ENCODE measurements around the gene RFC2.

RFC2 gene

GRCh38 chr7:74254129-74254857, at the start of gene RFC2:
Gene RFC2, minus strand, starts transcription at chr7:74254399. Its CDS starts 16 bp downstream, at chr7:74254383.
- DNase-seq = peak; percentile 99

GRCh38 chr7:74302745-74303221, 48.6 kb upstream of the RFC2 start:
- DNase-seq = no peak

- no peak for DNase-seq
Observed at GRCh38 chr7:74300926-74301325, 46.7 kb upstream of the RFC2 start.

- no peak for DNase-seq
Observed at GRCh38 chr7:74299401-74299800, 45.2 kb upstream of the RFC2 start.

GRCh38 chr7:74297516-74298233, 43.5 kb upstream of the RFC2 start:
- DNase-seq = no peak

- DNase-seq = no peak
Observed at GRCh38 chr7:74294191-74294998, 40.2 kb upstream of the RFC2 start.

GRCh38 chr7:74293577-74293908, 39.3 kb upstream of the RFC2 start:
- no peak for DNase-seq

GRCh38 chr7:74292757-74293576, 38.8 kb upstream of the RFC2 start:
- no peak for DNase-seq

GRCh38 chr7:74291535-74291934, 37.3 kb upstream of the RFC2 start:
- DNase-seq = no peak

- DNase-seq = no peak
Observed at GRCh38 chr7:74290981-74291441, 36.8 kb upstream of the RFC2 start.

GRCh38 chr7:74290553-74290950, 36.4 kb upstream of the RFC2 start:
- DNase-seq = no peak

GRCh38 chr7:74289659-74290552, 35.7 kb upstream of the RFC2 start:
- no peak for DNase-seq

GRCh38 chr7:74289018-74289658, 34.9 kb upstream of the RFC2 start, which contains the start of gene CLIP2:
Gene CLIP2, plus strand, starts transcription at chr7:74289407. Its CDS starts 28,140 bp downstream, at chr7:74317547.
- peak; percentile 51 for DNase-seq

GRCh38 chr7:74288034-74288881, 34.1 kb upstream of the RFC2 start:
- peak; percentile 64 for DNase-seq

- DNase-seq = no peak
Observed at GRCh38 chr7:74287303-74288033, 33.3 kb upstream of the RFC2 start.

GRCh38 chr7:74286131-74286530, 31.9 kb upstream of the RFC2 start:
- DNase-seq = no peak

- no peak for DNase-seq
Observed at GRCh38 chr7:74284781-74285259, 30.6 kb upstream of the RFC2 start.

- no peak for DNase-seq
Observed at GRCh38 chr7:74283858-74284447, 29.8 kb upstream of the RFC2 start.

Data from GF-D8 (cell line).